Transverse colon (tissue), 4 donors: Measurements from ENCODE around the gene FCF1. TPM values are rescaled to one million over a fixed set of nuclear protein-coding genes. Genes with fewer than 3 reads are reported as not detected.

Experiments
- DNase-seq: peaks from one replicate; pipeline ENCODE4 v3.0.0-alpha.2; 2019
- H3K27ac ChIP-seq, 4 donors: fragments of 200-600 bp; sonication (generic); 2 replicates each; pipeline ENCODE4 v1.5.1; 2016 to 2018; ENCODE audit warnings: inconsistent platforms in 4 of 4
- H3K27me3 ChIP-seq: fragments of 200-600 bp; sonication (generic); 2 replicates; pipeline ENCODE4 v1.5.1; 2017; ENCODE audit warnings: inconsistent platforms
- H3K36me3 ChIP-seq, 4 donors: fragments of 200-600 bp; sonication (generic); 2 replicates each; pipeline ENCODE4 v1.5.1; 2017 to 2019; ENCODE audit warnings: inconsistent platforms in 4 of 4
- H3K4me1 ChIP-seq, 4 donors: fragments of 200-600 bp; sonication (generic); 2 replicates each; pipeline ENCODE4 v1.5.1; 2017 to 2020; ENCODE audit warnings: inconsistent platforms in 4 of 4
- H3K4me3 ChIP-seq, 4 donors: fragments of 200-600 bp; sonication (generic); 1 replicate in 1 of 4; 2 replicates in 3 of 4; pipeline versions ENCODE4 v1.5.1 to v1.6.1; 2017 to 2019; ENCODE audit warnings: inconsistent platforms in 4 of 4
- H3K9me3 ChIP-seq, 2 donors: fragments of 200-600 bp; sonication (generic); 2 replicates each; pipeline ENCODE4 v1.5.1; 2017 to 2019; ENCODE audit warnings: inconsistent platforms in 2 of 2
- EP300 ChIP-seq: sonication (generic); formaldehyde crosslinking; IDR thresholded peaks from one replicate; pipeline ENCODE4 v1.6.1; 2017; ENCODE audit warnings: antibody characterized with exemption, low read depth
- POLR2A ChIP-seq: fragments of 450-650 bp; IDR thresholded peaks from one replicate; pipeline ENCODE4 v1.6.1; 2016; ENCODE audit warnings: antibody characterized with exemption, mild to moderate bottlenecking, moderate library complexity
- POLR2AphosphoS5 ChIP-seq, 3 donors: sonication (generic); formaldehyde crosslinking; IDR thresholded peaks; one replicate each; pipeline ENCODE4 v1.6.1; 2016; ENCODE audit warnings: antibody characterized with exemption in 3 of 3
- WGBS, 2 donors: methylation state at CpG; one replicate each; pipeline ENCODE4 v1.1.5; 2018; ENCODE audit warnings: low coverage in 1 of 2; 5-methylcytosine and 5-hydroxymethylcytosine counted together
- in situ Hi-C, 4 donors: fragments of 200-750 bp; cut with MboI; loops; one replicate each; pipeline versions ENCODE4 v1.15.0 to v1.15.1; 2017; ENCODE audit warnings: low sequenced_read_pairs in 3 of 4, low pct_ligation_motif_present in 1 of 4, low pct_unique_long_range_greater_than_20kb in 1 of 4
- intact Hi-C: fragments of 100-400 bp; cut with DNase I; formaldehyde crosslinking; loops from one replicate; pipeline ENCODE4 v1.15.1; 2023; ENCODE audit warnings: low total_unique reads
- total RNA-seq, 4 donors: library from RNA; depleted of rRNA; stranded (reverse); fragments of >200 nt; gene quantifications; one replicate each; pipeline ENCODE4 v1.1.0, GENCODE V29; 2016
- TF ChIP-seq, protein P1 (sequence below), 5 experiments: fragments of 200-600 bp in 3 of 5; fragments of 450-650 bp in 2 of 5; sonication (generic) in 3 of 5; IDR thresholded peaks; 1 replicate in 2 of 5; 2 replicates in 3 of 5; pipeline ENCODE4 v1.5.1; 2016 to 2017; ENCODE audit warnings: antibody characterized with exemption in 5 of 5, inconsistent platforms in 3 of 5, mild to moderate bottlenecking in 2 of 5, moderate library complexity in 1 of 5

FCF1 gene
- total RNA-seq, 4 donors from 2014 or later = 0.37 to 25.5 (median 15.6) TPM

DNA sequence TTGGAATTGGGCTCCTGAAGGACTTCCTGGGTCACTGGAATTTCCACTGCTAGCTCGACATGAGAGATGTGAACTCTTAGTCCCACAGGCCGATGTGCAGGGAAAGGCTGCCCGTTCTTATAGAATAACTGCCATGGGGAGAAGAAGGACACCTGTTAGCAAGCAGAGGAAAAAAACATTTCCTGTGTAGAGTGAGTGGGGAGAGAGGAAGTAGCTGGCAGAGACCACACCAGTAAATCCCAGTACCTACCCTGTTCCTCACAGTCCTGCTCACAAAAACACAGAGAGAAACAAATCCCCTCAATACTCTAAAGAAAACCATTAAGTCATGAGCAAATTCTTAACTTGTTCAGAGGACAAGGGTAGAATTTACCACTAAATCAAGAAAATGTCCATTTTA lies 29.5 kb upstream of the FCF1 start:
- no peak overlapping the region for H3K4me3 ChIP-seq
- H3K27me3 ChIP-seq = no peaks in the 10 kb centered on the region
- intact Hi-C loops = no loop called here
- 64 to 69% methylated on average over 3 of the region's 3 CpGs for WGBS, 2 donors
- in situ Hi-C loops = no loop called here
- H3K4me1 ChIP-seq = peaks cover 0 to 30% (median 7%) of the 10 kb centered on the region in 4 donors
- TF ChIP-seq POLR2A (no peak), EP300 (no peak), POLR2AphosphoS5 (IDR thresholded peaks at IDR 0.05) (no peak)
- TF ChIP-seq, protein P1, sequence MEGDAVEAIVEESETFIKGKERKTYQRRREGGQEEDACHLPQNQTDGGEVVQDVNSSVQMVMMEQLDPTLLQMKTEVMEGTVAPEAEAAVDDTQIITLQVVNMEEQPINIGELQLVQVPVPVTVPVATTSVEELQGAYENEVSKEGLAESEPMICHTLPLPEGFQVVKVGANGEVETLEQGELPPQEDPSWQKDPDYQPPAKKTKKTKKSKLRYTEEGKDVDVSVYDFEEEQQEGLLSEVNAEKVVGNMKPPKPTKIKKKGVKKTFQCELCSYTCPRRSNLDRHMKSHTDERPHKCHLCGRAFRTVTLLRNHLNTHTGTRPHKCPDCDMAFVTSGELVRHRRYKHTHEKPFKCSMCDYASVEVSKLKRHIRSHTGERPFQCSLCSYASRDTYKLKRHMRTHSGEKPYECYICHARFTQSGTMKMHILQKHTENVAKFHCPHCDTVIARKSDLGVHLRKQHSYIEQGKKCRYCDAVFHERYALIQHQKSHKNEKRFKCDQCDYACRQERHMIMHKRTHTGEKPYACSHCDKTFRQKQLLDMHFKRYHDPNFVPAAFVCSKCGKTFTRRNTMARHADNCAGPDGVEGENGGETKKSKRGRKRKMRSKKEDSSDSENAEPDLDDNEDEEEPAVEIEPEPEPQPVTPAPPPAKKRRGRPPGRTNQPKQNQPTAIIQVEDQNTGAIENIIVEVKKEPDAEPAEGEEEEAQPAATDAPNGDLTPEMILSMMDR (IDR thresholded peaks at IDR 0.05) = no peak
- no peak for DNase-seq
- H3K9me3 ChIP-seq = no peaks in the 10 kb centered on the region
- peaks cover 0 to 47% (median 6%) of the 10 kb centered on the region in 4 donors for H3K36me3 ChIP-seq
- no peak overlapping the region for H3K27ac ChIP-seq

DNA sequence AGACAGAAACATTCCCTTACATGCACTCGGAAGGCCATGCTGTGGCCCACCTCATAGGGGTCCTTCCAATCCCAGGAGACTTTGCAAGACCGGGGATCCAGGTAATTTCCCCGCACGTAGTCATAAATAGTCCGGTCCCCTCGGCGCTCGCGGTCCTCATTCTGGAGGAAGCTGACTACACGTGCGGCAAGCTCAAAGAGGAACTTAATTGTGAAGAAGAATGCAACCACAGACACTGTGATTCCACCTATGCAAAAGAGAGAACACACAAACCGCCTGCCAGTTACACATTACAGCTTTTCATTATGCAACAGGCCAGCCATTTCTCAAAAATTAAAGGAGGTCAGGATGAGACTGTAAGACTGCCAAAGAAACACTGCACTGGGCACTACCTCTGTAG lies 28.5 kb upstream of the FCF1 start:
- H3K4me1 ChIP-seq = peaks cover 0 to 30% (median 7%) of the 10 kb centered on the region in 4 donors
- in situ Hi-C loops (no loop called here), intact Hi-C loops (no loop called here)
- no peak overlapping the region for H3K27ac ChIP-seq
- peaks cover 0 to 42% (median 6%) of the 10 kb centered on the region in 4 donors for H3K36me3 ChIP-seq
- 88% methylated on average over 12 of the region's 12 CpGs; no CpG with 5 or more reads in 1 of the 2 donors for WGBS, 2 donors
- no peak for DNase-seq
- no peak overlapping the region for H3K4me3 ChIP-seq
- no peaks in the 10 kb centered on the region for H3K9me3 ChIP-seq
- no peaks in the 10 kb centered on the region for H3K27me3 ChIP-seq
- TF ChIP-seq POLR2A = no peak
- no peak for TF ChIP-seq EP300
- TF ChIP-seq, protein P1 (IDR thresholded peaks at IDR 0.05) = no peak
- no peak for TF ChIP-seq POLR2AphosphoS5 (IDR thresholded peaks at IDR 0.05)

DNA sequence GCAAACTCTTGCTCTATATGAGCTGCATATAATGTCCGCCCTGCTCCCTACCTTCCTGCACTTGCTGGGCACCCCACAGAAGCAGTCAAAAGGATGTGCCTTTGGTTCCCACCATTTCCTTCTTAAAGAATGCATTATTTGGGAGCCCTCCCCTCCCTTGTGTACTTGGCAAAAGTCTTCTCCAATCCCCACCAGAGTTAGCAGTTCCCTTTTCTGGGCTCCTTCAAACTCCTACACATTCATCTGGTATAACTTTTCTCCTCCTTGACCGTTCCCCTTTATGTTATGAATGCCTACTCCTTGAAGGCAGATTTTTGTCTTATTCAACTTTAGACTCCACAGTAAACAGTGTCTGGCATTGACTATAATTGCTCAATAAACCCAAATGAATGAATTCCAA lies 27.9 kb upstream of the FCF1 start:
- in situ Hi-C loops = no loop called here
- TF ChIP-seq POLR2A (no peak), POLR2AphosphoS5 (IDR thresholded peaks at IDR 0.05) (no peak), EP300 (no peak)
- TF ChIP-seq, protein P1 (IDR thresholded peaks at IDR 0.05) = no peak
- no peaks in the 10 kb centered on the region for H3K27me3 ChIP-seq
- H3K4me3 ChIP-seq = no peak overlapping the region
- peaks cover 0 to 30% (median 7%) of the 10 kb centered on the region in 4 donors for H3K4me1 ChIP-seq
- peaks cover 0 to 36% (median 8%) of the 10 kb centered on the region in 4 donors for H3K36me3 ChIP-seq
- H3K27ac ChIP-seq = no peak overlapping the region
- DNase-seq = no peak
- no peaks in the 10 kb centered on the region for H3K9me3 ChIP-seq
- intact Hi-C loops = no loop called here
- 83 to 86% methylated on average over 1 to 2 of the region's 2 CpGs for WGBS, 2 donors

DNA sequence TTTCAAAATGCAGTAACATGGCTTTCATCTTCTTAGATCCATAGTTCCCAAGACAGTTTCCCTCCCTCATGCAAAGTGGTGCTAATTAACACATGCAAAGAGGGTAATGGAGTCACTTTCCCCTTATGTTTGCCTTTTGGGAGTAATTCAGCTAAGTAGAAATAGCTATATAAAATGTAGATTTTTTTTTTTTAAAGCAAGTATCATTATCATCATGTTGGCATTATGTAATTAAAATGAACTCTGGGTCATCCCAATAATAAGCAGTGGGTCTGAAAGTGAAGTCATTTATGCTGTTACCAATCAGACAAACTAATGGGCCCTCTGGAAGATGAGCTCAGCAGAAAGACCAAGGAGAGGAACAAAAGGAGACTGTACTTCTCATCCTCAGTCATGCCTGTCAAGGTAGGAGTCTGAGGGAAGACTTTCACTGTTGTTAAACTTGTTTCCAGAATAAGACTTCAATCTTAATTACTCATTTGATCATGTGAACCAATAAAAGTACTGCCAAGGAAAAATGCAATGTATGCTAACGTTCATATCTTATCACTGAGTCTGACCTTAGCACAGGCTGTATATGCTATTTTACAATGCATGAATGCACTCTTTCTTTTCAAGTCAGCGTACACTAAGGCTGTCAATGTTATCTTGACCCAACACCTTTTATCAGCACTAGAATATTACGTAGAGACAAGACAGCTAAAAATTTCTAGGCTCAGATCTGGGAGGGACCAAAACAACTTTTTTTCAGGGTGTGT lies 26.8 kb upstream of the FCF1 start:
- no peak for DNase-seq
- Histone ChIP-seq H3K4me3 (no peak overlapping the region), H3K27ac (peak overlapping the region; percentile 4 to 48 (median 32)), H3K9me3 (no peaks in the 10 kb centered on the region), H3K4me1 (peaks cover 0 to 30% (median 7%) of the 10 kb centered on the region in 4 donors), H3K27me3 (no peaks in the 10 kb centered on the region), H3K36me3 (peaks cover 0 to 26% (median 9%) of the 10 kb centered on the region in 4 donors)
- intact Hi-C loops (no loop called here), in situ Hi-C loops (no loop called here)
- 34 to 55% methylated on average over 3 of the region's 3 CpGs for WGBS, 2 donors
- peak in 2 of 3 donors; percentile 40 to 48 for TF ChIP-seq POLR2AphosphoS5 (IDR thresholded peaks at IDR 0.05)
- no peak for TF ChIP-seq EP300
